ENCODE measurements around the gene GFOD1.
"Not testable (repeated sequence)": the region's sequence is repeated elsewhere in the genome, so short reads cannot be mapped to it uniquely, and the experiment has no call there.

GFOD1 gene

DNA sequence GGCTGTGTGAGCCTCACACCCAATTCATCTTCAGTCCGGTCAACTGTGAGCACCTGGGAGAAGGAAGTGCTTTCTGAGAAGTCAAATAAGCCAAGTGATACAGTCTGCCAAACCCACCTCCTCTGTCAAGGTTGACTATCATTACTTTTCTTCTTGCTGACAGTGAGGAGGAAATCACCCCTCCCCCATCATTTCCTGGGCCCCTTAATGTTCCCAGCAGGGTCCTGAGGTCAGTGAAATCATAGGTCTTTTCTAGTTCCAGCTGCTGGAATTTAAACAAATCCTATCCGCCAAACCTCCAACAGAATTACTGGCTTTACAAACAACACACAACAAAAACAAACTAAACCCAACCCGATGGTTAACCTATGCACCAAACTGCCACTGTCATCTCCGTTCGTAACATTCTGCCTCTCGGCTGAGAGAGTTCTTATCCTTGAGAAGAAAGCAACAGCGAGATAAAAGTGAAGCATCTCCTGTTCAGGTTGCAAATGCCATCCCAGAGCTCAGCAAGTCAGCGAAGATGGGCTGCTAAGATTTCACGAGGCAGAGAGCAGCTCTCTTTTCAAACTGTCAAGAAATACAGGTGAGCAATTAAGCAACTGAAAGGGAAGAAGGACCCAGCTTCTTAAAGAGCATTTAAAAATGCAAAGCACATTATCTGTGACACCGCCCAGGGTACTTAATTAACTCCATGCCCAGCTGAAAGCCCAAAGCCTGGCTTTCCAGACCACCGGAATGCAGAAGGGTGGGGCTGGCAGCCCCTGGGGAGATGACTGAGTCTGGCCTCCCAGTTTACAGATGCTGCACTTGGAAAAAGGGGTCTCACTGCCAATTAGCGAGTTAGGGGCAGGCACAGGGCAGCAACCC lies 24.7 kb downstream of the GFOD1 start:
- peak; percentile 70 for DNase-seq

- no peak for DNase-seq
These were observed 25.6 kb downstream of the GFOD1 start for GRCh38 chr6:13461805-13462204.

DNA sequence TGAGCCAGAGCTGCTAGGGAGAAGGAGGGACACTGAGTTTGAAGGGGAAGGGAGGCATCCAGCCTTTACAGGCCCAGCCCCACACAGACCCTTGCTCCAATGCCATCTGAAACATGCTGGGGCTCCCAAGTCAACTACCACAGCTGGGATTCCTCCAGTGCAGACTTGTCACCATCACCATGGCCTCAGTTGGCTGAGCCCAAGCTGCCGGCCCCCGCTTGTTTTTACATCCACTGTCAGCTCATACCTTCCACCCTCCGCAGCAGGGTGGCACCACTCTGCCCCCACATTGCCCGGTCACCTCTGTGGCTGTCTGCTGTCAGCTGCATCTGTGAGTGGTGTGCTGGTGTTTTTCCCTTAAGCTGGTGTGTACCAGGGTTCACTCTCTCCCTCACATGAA lies 26.1 kb downstream of the GFOD1 start:
- DNase-seq: no peak

DNA sequence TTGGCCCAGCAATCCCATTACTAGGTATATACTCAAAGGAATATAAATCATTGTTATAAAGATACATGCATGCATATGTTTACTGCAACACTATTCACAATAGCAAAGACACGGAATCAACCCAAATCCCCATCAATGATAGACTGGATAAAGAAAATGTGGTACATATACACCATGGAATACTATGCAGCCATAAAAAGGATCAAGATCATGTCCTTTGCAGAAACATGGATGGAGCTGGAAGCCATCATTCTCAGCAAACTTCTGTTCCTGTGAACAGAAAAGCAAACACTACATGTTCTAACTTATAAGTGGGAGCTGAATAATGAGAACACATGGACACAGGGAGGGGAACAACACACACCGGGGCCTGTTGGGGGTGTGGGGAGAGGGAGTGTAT lies 27.1 kb downstream of the GFOD1 start:
- DNase-seq: not testable (repeated sequence)

- no peak for DNase-seq
These were observed 29.8 kb downstream of the GFOD1 start for GRCh38 chr6:13457577-13457976.

DNA sequence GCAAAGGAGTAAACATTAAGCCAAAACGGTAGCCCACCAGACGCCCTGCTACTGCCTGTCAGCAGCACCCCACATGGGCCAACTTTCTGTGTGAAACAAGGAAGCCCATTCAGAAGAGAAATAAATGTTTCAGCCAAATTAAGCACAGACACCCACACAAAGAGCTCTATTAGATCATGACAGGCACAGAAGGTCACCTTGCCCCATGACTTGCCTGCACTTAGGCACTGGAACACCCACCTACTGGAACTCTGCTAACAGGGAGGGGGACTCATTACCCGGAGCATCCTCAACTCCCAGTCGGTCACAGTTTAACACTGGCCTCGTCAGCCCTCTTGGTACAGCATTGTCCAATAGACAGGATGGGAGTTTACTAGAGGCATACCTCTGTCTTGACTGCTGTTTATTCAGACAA lies 31.8 kb downstream of the GFOD1 start:
- DNase-seq: no peak

DNA sequence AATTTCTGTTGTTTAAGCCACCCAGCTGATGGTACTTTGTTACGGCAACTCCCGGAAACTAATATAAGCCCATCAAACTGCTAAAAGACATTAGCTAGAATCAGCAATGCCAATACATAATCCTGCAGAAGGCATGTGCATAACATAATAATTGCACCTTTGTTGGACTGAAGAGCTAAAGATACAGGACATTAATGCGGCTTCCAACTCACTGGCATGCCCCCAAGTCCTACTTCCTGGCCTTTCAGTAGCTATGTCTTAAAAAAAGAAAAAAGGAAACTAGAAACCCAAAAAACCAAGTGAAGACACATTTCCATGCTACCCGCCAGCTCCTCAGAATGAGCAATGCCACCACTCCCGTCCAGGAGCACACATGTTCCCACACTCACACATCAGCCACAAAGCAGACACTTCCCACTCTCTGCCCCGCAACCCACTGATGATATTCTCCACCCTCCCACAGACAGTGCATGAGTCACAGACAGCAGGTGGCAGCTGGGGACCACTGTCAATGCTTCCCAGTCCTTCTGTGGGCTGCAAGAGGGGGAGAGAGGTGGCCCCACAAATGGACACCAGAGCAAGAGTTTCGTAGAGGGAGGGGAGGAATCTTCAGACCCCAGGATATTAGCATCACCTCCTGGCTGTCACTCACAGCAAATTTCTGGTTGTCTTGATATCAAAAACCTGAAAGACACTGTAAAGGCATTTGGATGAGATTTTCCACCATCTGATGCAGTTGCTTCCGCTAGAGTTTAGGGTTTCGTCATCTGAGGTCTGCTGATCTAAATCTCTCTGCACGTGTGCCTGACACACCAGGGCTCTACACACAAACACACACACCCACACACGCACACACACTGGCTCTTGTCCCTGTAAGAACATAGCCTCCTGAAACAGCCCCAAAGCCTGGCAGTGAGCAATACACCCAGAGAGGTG lies 32.8 kb downstream of the GFOD1 start:
- peak; percentile 20 for DNase-seq

DNA sequence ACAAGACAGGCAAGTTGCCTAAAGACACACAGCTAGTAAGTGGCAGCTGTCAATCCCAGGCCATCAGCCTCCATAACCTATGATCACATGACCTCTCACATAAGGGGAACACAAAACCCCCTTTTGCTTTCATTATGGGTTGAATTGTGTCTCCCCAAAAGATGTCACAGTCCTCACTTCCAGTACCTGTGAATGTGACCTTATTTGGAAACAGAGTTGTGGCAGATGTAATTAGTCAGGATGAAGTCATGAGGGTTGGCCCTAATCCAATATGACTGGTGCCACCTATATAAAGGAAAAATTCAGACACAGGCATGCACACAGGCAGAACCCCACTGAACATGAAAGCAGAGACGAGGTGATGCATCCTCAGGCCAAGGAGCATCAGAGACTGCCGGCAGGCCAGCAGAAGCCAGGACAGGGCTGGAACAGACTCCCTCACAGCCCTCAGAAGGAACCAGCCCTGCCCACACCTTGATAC lies 33.6 kb downstream of the GFOD1 start:
- DNase-seq: peak; percentile 64

DNA sequence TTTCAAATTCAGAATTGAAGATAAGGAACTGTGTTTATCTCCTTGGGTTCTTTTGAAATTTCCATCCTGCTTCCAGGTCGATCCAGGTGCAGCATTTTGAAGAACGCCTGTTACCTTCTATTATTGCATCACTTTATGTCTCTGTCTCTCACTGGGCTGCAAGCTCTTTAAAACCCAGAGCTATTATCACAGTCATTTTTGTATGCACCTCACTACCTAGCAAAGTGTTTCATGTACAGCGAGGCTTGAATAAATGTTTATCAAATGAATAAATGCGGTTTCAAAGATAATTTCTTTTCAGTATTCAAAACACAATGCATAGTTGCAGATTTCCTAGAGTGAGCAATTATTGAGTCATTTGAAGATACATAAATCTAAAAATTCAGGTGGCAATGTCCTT lies 34.2 kb downstream of the GFOD1 start:
- no peak for DNase-seq

GRCh38 chr6:13452346-13453117 lies 34.9 kb downstream of the GFOD1 start:
- DNase-seq: no peak

DNA sequence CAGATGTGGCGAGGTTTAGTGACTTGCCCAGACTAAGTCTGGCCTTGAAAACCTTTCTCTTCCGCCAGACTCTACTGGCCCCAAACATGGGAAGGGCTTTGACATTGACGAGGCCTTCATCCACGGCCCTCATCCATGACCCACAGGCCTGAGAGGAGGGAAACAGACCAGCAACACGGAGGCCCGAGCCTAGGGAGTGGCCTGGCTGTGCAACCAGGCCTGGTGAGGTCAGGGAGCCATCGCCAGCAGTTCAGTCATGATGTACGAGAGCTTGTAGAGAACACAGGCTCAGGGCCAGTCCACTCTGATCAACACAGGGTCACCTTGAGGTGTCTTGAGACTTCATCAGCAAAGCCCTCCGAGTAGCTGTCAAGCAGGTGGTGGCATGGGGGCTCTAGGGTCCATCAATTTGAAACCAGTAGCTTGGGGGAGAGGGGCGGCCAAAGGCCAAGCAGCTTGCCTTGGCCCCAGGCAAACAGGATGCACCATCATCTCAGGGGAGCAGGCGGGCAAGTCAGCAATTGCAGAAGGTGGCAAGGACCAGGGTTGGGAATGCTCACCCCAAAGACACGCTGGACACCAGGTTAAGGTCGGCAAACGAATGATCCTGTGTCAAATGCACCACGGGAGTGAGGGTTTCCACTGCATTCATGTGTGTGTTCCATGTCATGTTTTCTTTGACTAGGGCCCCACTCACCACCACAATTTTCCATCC lies 36.1 kb downstream of the GFOD1 start:
- DNase-seq: no peak

DNA sequence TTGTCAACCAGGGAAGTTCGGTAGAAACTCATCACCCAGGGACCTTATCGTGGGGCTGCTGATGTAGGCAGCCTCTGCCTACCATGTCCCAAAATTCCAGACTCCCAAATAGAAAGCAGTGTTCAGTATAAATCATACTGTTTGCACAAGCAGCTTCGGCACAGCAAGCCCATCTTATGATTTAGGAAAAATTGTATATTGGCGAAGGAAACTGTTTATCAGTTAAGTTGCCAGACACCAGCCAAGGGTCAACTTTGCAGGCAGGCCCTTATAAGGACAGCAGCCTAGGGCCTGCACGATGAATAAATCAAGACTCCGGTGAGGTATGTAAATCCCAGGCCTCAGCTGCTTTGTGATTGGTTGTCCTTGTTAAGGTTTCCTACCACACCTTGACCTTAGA lies 36.8 kb downstream of the GFOD1 start:
- no peak for DNase-seq

DNA sequence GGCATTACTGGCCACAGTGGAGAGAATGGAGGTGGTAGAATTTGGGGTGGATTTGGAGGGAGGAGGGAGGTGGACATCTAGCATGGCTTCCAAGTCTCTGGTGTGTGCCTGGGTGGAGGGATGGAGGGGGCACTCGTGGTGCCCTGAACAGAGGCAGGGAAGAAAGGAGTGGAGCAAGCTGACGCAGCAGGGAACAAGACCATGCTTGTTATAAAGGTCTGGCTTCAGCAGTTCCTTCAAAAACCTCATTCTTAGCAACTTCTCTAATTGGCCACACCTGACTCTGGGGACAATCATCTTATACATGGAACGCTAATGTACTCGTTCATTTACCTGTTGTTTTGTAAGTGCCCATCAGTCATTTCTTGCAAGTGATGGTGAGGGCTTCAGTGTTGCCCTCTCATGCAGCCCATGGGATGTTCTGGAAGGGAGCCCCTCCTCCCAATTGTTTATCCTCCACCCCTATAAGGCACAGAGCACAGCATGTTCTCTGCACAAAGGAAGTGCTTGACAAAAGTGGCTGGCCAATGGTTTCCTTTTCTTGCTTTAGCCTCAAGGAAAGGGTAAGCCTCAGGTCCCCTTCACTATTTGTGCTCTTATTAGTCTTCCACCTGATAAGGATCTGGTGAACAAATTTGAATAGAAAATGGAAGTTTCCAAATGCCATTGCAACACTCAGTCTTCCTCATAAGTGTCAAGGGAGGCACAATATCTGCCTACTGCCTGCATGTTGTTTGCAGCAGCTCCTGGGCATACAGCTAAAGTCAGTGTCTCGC lies 39.3 kb downstream of the GFOD1 start:
- DNase-seq: no peak

DNA sequence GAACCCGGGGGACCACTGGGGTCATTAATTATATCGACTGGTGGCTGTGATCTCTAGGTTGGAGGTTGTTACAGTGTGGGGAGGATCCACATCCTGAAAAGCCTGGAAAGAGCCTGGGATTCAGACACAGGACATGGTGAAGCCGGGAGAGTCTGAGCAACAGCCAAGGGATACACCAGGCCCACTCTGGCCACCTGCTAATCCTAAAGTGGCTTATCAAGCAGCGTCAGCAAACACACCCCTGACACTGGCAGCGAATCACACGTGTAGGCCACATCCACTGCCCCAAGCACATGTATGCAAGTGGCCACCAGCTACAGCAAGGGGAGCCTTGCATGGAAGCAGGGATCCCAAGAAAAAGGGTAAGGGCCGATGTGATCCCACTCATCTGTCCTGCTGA lies 41.0 kb downstream of the GFOD1 start:
- no peak for DNase-seq

- no peak for DNase-seq
These were observed 41.7 kb downstream of the GFOD1 start for GRCh38 chr6:13445744-13446115.

DNA sequence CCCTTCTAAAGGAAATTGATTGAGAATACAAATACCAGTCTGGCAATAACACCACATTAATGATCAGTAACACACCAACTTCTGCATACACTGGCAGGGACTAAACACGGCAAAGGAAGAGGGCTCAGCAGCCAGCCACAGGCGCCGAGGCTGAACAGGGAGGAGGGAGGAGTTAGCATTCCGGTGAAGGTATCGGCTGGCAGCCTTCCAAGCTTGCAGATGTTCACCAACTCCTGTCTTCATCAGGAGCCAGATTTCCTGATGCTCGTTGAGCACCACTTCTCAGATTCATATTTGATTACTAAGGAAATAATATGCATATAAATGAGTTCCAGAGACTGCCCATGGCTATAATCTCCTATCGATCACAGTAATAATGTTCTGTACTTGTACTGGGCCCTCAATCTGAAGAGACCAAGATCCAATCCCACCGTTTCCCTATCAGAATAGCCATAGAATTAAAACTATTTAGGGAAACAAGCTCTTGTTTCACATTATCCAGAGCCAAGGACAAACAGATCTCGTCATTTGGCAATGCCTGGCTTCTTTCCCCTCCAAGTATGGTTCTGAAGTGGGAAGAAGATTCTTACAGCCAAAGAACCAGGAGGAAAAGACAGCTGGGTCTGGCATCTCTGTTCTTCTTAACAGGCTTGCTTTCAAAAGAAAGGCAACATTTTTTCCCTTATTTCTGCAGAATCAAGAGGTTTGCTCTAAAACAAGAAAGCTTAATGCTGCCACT lies 42.2 kb downstream of the GFOD1 start:
- peak; percentile 24 for DNase-seq

DNA sequence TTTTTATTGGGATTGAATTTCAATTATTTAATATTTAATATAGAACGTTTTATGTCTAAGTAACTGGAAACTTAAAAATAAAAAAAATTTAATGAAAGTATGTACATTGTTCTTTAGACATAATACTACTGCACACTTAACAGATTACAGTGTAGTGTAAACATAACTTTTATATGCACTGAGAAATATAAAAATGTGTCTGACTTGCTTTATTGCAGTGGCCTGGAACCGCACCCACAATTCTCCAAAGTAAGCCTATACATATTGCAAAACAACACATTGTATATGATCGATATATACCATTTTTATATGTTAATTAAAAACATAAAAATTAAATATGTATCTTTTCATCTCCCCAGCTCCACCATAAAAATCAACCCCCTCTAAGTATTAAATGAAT lies 42.8 kb downstream of the GFOD1 start:
- DNase-seq: no peak

DNA sequence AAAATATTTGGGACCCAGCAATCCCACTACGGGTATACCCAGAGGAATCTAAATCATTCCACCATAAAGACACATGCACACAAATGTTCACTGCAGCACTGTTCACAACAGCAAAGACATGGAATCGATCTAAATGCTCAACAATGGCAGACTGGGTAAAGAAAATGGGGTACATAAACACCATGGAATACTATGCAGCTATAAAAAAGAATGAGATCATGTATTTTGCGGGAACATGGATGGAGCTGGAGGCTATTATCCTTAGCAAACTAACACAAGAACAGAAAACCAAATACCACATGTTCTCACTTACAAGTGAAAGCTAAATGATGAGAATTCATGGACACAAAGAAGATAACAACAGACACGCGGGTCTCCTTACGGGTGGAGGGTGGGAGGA lies 43.4 kb downstream of the GFOD1 start:
- DNase-seq: not testable (repeated sequence)

DNA sequence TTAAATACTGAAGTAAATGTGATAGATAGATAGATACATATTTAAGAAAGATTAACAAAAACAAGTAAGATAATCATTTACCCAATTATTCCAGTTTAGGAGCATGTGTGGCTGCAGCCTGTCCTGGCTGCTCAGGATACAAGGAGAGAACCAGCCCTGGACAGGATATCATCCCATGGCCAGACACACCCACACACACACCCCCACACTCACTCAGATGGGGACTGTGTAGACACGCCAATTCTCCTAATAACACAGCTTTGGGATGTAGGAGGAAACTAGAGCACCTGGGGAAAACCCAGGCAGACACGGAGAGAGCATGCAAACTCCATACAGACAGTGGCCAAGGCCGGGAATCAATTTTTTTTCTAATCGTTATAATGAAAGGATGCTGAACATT lies 45.6 kb downstream of the GFOD1 start:
- no peak for DNase-seq

DNA sequence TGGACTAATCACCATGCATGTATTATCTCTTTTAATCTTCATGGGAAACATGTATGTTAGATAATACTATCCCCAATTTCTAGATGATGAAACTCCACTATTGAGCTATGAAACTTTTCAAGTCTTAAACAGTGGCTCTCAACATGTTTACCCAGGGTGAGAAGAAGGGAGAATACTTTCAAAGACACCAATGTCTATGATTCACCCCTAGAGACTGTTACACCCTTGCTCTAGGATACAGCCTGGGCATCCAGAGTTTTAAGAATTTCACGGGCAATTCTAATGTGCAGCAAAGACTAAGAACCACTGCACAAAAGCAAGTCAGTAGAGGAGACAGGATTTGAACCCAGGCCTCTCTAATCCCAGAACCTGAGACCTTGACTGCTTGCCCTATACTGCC lies 47.8 kb downstream of the GFOD1 start:
- DNase-seq: peak; percentile 15

Measured in fibroblast of skin of back (primary cell).